Activated gamma-delta T cell (primary cell): ENCODE data around the gene DIO1.

Experiments used
- DNase-seq: peaks from one replicate; lab custom pipeline; 2025; lab: John Stamatoyannopoulos, UW

The DIO1 gene

GRCh38 chr1:53894644-53895043 is 657 bp downstream of the DIO1 start:
- no peak for DNase-seq

GRCh38 chr1:53895421-53895820 is 1.4 kb downstream of the DIO1 start:
- DNase-seq, result no peak

GRCh38 chr1:53896635-53897229 is 2.7 kb downstream of the DIO1 start:
- no peak for DNase-seq

GRCh38 chr1:53899206-53899628 is 5.2 kb downstream of the DIO1 start:
- no peak for DNase-seq

- no peak for DNase-seq
Measured at GRCh38 chr1:53899708-53900107, 5.7 kb downstream of the DIO1 start.

- no peak for DNase-seq
Measured at GRCh38 chr1:53902235-53903138, 8.5 kb downstream of the DIO1 start.

GRCh38 chr1:53905509-53905908 is 11.5 kb downstream of the DIO1 start:
- no peak for DNase-seq

GRCh38 chr1:53906121-53906520 is 12.1 kb downstream of the DIO1 start:
- DNase-seq, result no peak

GRCh38 chr1:53909946-53910345 is 16.0 kb downstream of the DIO1 start:
- no peak for DNase-seq

- no peak for DNase-seq
Measured at GRCh38 chr1:53911442-53911841, 17.5 kb downstream of the DIO1 start.

- no peak for DNase-seq
Measured at GRCh38 chr1:53913352-53914033, 19.5 kb downstream of the DIO1 start.

GRCh38 chr1:53918343-53918742 is 24.4 kb downstream of the DIO1 start:
- no peak for DNase-seq

- no peak for DNase-seq
Measured at GRCh38 chr1:53919675-53920066, 25.7 kb downstream of the DIO1 start.

- DNase-seq, result no peak
Measured at GRCh38 chr1:53927376-53927881, 33.4 kb downstream of the DIO1 start.

- no peak for DNase-seq
Measured at GRCh38 chr1:53929246-53929960, 35.4 kb downstream of the DIO1 start.

- DNase-seq, result no peak
Measured at GRCh38 chr1:53930932-53931331, 36.9 kb downstream of the DIO1 start.

- no peak for DNase-seq
Measured at GRCh38 chr1:53931523-53931922, 37.5 kb downstream of the DIO1 start.

- no peak for DNase-seq
Measured at GRCh38 chr1:53934170-53934765, 40.3 kb downstream of the DIO1 start.

- no peak for DNase-seq
Measured at GRCh38 chr1:53936430-53936829, 42.4 kb downstream of the DIO1 start.

GRCh38 chr1:53938136-53938830 is 44.3 kb downstream of the DIO1 start:
- DNase-seq, result no peak
